SU-DHL-6 (cell line): ENCODE measurements around the gene ZFP36.

Source experiments
- H2AFZ ChIP-seq: fragments of 200-600 bp; sonication (generic); 2 replicates; pipeline ENCODE4 v1.6.1; 2014; ENCODE audit warnings: low read depth, mild to moderate bottlenecking, moderate library complexity, mixed read lengths, antibody characterized with exemption, low read length; ENCODE audit not compliant: severe bottlenecking
- H3F3A ChIP-seq: fragments of 200-600 bp; shearing (Covaris generic); 2 replicates; pipeline ENCODE4 v1.6.0; 2016; ENCODE audit warnings: antibody characterized with exemption, mild to moderate bottlenecking; ENCODE audit not compliant: insufficient read depth
- H3K27ac ChIP-seq: fragments of 200-600 bp; sonication (generic); 2 replicates; pipeline ENCODE4 v1.5.1; 2016; ENCODE audit warnings: low read depth, mild to moderate bottlenecking, low read length, moderate library complexity, mixed read lengths
- H3K27me3 ChIP-seq: fragments of 200-600 bp; sonication (generic), shearing (Covaris generic); 2 replicates; pipeline ENCODE4 v1.6.0; 2014; ENCODE audit warnings: mild to moderate bottlenecking, low read length
- H3K36me3 ChIP-seq: fragments of 200-600 bp; sonication (generic); 2 replicates; pipeline ENCODE4 v1.6.1; 2014; ENCODE audit warnings: mild to moderate bottlenecking, low read length, mixed read lengths
- H3K4me2 ChIP-seq: fragments of 300-600, 200-600 bp; shearing (Covaris generic), sonication (generic); 2 replicates; pipeline ENCODE4 v1.6.0; 2014; ENCODE audit warnings: low read length, low read depth, mild to moderate bottlenecking; ENCODE audit not compliant: poor library complexity, severe bottlenecking
- H3K4me3 ChIP-seq: fragments of 200-600 bp; sonication (generic); 2 replicates; pipeline ENCODE4 v1.5.1; 2014; ENCODE audit warnings: antibody characterized with exemption, low read length, mild to moderate bottlenecking, mixed read lengths; ENCODE audit not compliant: insufficient read depth, poor library complexity, severe bottlenecking
- H3K79me2 ChIP-seq: fragments of 200-600 bp; sonication (generic); 2 replicates; pipeline ENCODE4 v1.6.1; 2014; ENCODE audit warnings: mild to moderate bottlenecking, low read length, moderate library complexity; ENCODE audit not compliant: insufficient read depth
- H3K9ac ChIP-seq: fragments of 200-600 bp; sonication (generic); 2 replicates; pipeline ENCODE4 v1.7.0; 2014; ENCODE audit warnings: mild to moderate bottlenecking, low read length
- H3K9me2 ChIP-seq: fragments of 200-600 bp; sonication (generic); replicated peaks from 2 replicates; pipeline ENCODE4 v1.6.1; 2014; ENCODE audit warnings: low read length; ENCODE audit not compliant: insufficient read depth
- H3K9me3 ChIP-seq: fragments of 200-600 bp; sonication (generic); 2 replicates; pipeline ENCODE4 v1.6.1; 2014; ENCODE audit warnings: low read length, mixed read lengths; ENCODE audit not compliant: insufficient read depth
- H4K20me1 ChIP-seq: fragments of 200-600 bp; sonication (generic); 2 replicates; pipeline ENCODE4 v1.6.1; 2014; ENCODE audit warnings: low read depth, mild to moderate bottlenecking, antibody characterized with exemption, low read length, moderate library complexity, mixed read lengths
- EZH2phosphoT487 ChIP-seq: fragments of 200-600 bp; sonication (generic), shearing (Covaris generic); conservative IDR thresholded peaks from 2 replicates; pipeline ENCODE4 v1.6.1; 2018; ENCODE audit warnings: mild to moderate bottlenecking, antibody characterized with exemption, low read length, moderate library complexity, mixed read lengths
- TF ChIP-seq, protein P1 (sequence below): fragments of 200-600 bp; sonication (generic); IDR thresholded peaks from one replicate; pipeline ENCODE4 v1.5.1; 2017; ENCODE audit warnings: antibody characterized with exemption, mild to moderate bottlenecking, low read length, moderate library complexity; ENCODE audit not compliant: insufficient read depth, poor library complexity, severe bottlenecking

Gene ZFP36

DNA sequence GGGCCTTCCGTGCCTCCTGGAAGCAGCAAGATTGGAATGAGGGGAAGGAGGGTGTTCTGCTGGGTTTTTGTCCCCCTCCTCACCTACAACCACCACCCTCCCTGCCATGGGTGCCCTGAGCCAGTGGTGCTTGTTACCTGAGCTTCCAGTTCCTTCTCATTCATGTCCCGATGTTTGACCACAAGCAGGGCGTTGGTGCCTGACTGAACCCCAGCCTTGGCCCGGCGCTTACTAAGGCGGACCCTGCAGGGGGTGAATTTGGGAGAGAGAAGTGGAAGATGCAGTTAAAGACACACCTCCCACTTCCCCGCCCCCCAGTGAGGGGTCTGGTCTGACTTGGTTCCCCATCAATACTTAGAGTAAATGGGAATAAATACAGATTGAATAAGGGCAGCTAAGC lies 20.1 kb upstream of the ZFP36 start:
- peaks cover 13% of the 10 kb centered on the region for H3K79me2 ChIP-seq
- no peak overlapping the region for H3K4me3 ChIP-seq
- H3K4me2 ChIP-seq = no peak overlapping the region
- H4K20me1 ChIP-seq = no peaks in the 10 kb centered on the region
- no peak overlapping the region for H2AFZ ChIP-seq
- no peaks in the 10 kb centered on the region for H3K36me3 ChIP-seq
- no peaks in the 10 kb centered on the region for H3K9me3 ChIP-seq
- no peak overlapping the region for H3K27ac ChIP-seq
- H3K9ac ChIP-seq = no peak overlapping the region
- no peaks in the 10 kb centered on the region for H3F3A ChIP-seq
- TF ChIP-seq, protein P1, sequence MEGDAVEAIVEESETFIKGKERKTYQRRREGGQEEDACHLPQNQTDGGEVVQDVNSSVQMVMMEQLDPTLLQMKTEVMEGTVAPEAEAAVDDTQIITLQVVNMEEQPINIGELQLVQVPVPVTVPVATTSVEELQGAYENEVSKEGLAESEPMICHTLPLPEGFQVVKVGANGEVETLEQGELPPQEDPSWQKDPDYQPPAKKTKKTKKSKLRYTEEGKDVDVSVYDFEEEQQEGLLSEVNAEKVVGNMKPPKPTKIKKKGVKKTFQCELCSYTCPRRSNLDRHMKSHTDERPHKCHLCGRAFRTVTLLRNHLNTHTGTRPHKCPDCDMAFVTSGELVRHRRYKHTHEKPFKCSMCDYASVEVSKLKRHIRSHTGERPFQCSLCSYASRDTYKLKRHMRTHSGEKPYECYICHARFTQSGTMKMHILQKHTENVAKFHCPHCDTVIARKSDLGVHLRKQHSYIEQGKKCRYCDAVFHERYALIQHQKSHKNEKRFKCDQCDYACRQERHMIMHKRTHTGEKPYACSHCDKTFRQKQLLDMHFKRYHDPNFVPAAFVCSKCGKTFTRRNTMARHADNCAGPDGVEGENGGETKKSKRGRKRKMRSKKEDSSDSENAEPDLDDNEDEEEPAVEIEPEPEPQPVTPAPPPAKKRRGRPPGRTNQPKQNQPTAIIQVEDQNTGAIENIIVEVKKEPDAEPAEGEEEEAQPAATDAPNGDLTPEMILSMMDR = no peak
- TF ChIP-seq EZH2phosphoT487 = no peak
- no peaks in the 10 kb centered on the region for H3K9me2 ChIP-seq
- H3K27me3 ChIP-seq = no peaks in the 10 kb centered on the region

DNA sequence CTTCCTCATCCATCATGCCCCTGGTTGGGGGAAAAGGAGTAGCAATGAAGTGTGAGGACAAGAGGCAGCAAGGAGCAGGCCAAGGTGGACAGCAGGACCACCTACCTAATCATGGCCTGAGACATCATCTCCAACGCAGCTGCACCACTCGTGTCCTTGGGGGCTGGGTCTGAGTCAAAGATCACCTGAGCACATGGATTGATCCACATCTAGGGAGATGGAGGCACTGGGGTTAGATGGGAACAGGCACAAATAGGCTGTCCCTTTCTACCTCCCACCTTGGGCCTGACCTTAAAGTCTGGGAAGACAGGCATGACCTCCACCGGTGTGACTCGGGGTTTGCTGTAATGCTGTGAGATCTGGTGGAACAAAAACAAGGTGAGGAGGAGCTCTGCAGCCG lies 18.0 kb upstream of the ZFP36 start:
- Histone ChIP-seq H2AFZ (no peak overlapping the region), H3K79me2 (peaks cover 22% of the 10 kb centered on the region), H4K20me1 (no peaks in the 10 kb centered on the region), H3F3A (no peaks in the 10 kb centered on the region), H3K27me3 (no peaks in the 10 kb centered on the region), H3K4me3 (no peak overlapping the region), H3K4me2 (no peak overlapping the region), H3K9ac (no peak overlapping the region), H3K27ac (no peak overlapping the region), H3K36me3 (no peaks in the 10 kb centered on the region), H3K9me3 (no peaks in the 10 kb centered on the region), H3K9me2 (no peaks in the 10 kb centered on the region)
- TF ChIP-seq, protein P1 = no peak
- TF ChIP-seq EZH2phosphoT487 = no peak

DNA sequence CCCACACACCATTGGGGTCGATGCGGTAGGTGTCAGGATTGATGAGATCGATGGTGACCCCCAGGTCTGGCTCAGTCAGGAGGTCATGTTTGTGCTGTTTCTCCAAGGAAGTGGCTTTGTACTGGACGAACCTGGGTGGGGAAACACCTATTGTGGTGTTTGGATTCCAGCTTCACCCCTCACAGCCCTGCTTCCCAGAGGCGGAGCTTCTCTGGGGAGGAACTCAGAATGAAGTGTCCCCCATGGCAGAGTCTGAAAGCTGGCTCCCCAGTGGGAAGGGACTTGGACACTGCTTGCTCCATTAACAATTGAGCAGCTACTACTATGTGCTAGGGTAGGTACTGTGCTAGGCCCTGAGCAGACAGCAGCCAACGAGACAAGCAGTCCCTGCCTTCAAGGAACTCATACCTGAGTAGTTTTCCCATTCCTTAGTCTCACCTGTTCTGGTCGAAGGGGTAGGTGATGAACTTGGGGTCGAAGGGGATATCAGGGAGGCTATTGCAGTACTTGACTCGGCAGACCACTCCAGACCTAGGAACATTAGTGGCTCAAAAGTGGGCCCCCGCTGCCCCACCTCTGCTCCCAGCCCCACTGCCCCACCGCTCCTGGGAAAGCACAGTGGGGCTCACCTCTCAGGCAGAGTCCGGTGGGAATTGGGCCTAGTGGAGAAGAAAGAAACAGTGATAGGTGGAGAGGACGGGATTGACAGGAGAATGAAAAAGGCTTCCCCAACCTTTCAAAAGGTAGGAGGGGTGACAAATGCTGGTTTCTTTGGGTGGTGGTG lies 16.8 kb upstream of the ZFP36 start:
- no peaks in the 10 kb centered on the region for H3K36me3 ChIP-seq
- no peaks in the 10 kb centered on the region for H4K20me1 ChIP-seq
- no peak overlapping the region for H2AFZ ChIP-seq

More for the DNA sequence above, 16.8 kb upstream of the ZFP36 start:
- no peaks in the 10 kb centered on the region for H3K9me2 ChIP-seq
- H3K79me2 ChIP-seq = peaks cover 22% of the 10 kb centered on the region
- H3K27me3 ChIP-seq = no peaks in the 10 kb centered on the region
- no peak for TF ChIP-seq EZH2phosphoT487
- TF ChIP-seq, protein P1 = no peak
- H3K27ac ChIP-seq = peak overlapping the region; percentile 85; the same call in 1 of the 2 replicates
- H3K9ac ChIP-seq = peak overlapping the region; percentile 96
- H3K4me3 ChIP-seq = peak overlapping the region; percentile 93
- H3K4me2 ChIP-seq = peak overlapping the region; percentile 80
- H3F3A ChIP-seq = no peaks in the 10 kb centered on the region
- no peaks in the 10 kb centered on the region for H3K9me3 ChIP-seq
